Endothelial cell of umbilical vein (primary cell): Measurements from ENCODE around the gene VAV2. TPM values are rescaled to one million over a fixed set of nuclear protein-coding genes. Genes with fewer than 3 reads are reported as not detected.

Source experiments
- BruUV-seq: library from RNA; stranded (reverse); fragments of 400-500 nt; replicated peaks from 2 replicates; lab custom pipeline; 2021; lab: Mats Ljungman, UMichigan
- CTCF ChIA-PET: fragments of 300-600, 350-600 bp; sonication (Branson Sonifier 250); formaldehyde crosslinking; loops from one replicate; lab custom pipeline; 2021; ENCODE audit warnings: antibody characterized with exemption, inconsistent platforms; lab: Charles Lee
- POLR2A ChIA-PET: fragments of 300-600, 350-600 bp; sonication (Branson Sonifier 250); formaldehyde crosslinking; loops from one replicate; lab custom pipeline; 2021; ENCODE audit warnings: antibody characterized with exemption, inconsistent platforms; lab: Charles Lee
- DNase-seq: peaks from one replicate; pipeline ENCODE4 v3.0.0-alpha.2; 2011; ENCODE audit warnings: low read depth, low spot score
- FAIRE-seq: peaks from 2 replicates; lab custom pipeline; 2011; peaks lifted over from hg19 to GRCh38; lab: Jason Lieb, UNC
- H2AFZ ChIP-seq: 2 replicates; pipeline ENCODE4 v1.6.0; 2012; ENCODE audit warnings: low read depth, low read length, control low read depth, inconsistent platforms
- H3K27ac ChIP-seq: 2 replicates; pipeline ENCODE4 v1.5.1; 2011; ENCODE audit warnings: low read depth, mild to moderate bottlenecking, control low read depth, low read length, moderate library complexity; ENCODE audit not compliant: insufficient read depth
- H3K27me3 ChIP-seq, 2 experiments: 2 replicates each; pipeline versions ENCODE4 v1.6.0 to v1.6.1; 2011; ENCODE audit warnings: low read length in 2 of 2, mixed read lengths in 1 of 2; ENCODE audit not compliant: control insufficient read depth in 2 of 2, insufficient read depth in 2 of 2
- H3K36me3 ChIP-seq, 2 experiments: 2 replicates in 1 of 2; 3 replicates in 1 of 2; pipeline ENCODE4 v1.5.1; 2011; ENCODE audit warnings: low read length in 2 of 2, mild to moderate bottlenecking in 1 of 2, moderate library complexity in 1 of 2; ENCODE audit not compliant: control insufficient read depth in 2 of 2, insufficient read depth in 2 of 2; ENCODE audit errors: extremely low read depth in 1 of 2
- H3K4me1 ChIP-seq: 3 replicates; pipeline ENCODE4 v1.5.1; 2011; ENCODE audit warnings: mild to moderate bottlenecking, low read length; ENCODE audit not compliant: control insufficient read depth, insufficient read depth; ENCODE audit errors: extremely low read depth
- H3K4me2 ChIP-seq: 2 replicates; pipeline ENCODE4 v1.6.1; 2011; ENCODE audit warnings: low read length, control low read depth, mixed read lengths; ENCODE audit not compliant: insufficient read depth
- H3K4me3 ChIP-seq, 3 experiments: fragments of 200-600 bp in 1 of 3; sonication (generic), shearing (Covaris generic) in 1 of 3; replicated peaks in 1 of 3; 2 replicates each; pipeline ENCODE4 v1.5.1; 2011 to 2016; ENCODE audit warnings: control low read depth in 3 of 3, low read length in 3 of 3, mild to moderate bottlenecking in 2 of 3, inconsistent platforms in 1 of 3, low read depth in 1 of 3, moderate library complexity in 1 of 3; ENCODE audit not compliant: insufficient read depth in 1 of 3
- H3K79me2 ChIP-seq: 2 replicates; pipeline ENCODE4 v1.6.0; 2012; ENCODE audit warnings: low read length, inconsistent platforms; ENCODE audit not compliant: control insufficient read depth, insufficient read depth
- H3K9ac ChIP-seq: replicated peaks from 2 replicates; pipeline ENCODE3; 2011; ENCODE audit warnings: low read length, control low read depth; ENCODE audit not compliant: insufficient read depth; ENCODE audit errors: extremely low read depth
- H3K9me1 ChIP-seq: replicated peaks from 3 replicates; pipeline ENCODE4 v1.6.0; 2011; ENCODE audit warnings: mild to moderate bottlenecking, low read length; ENCODE audit not compliant: control insufficient read depth, insufficient read depth; ENCODE audit errors: extremely low read depth
- H3K9me3 ChIP-seq: replicated peaks from 2 replicates; pipeline ENCODE4 v1.5.1; 2012; ENCODE audit warnings: low read length, inconsistent platforms; ENCODE audit not compliant: control insufficient read depth, insufficient read depth
- H4K20me1 ChIP-seq: replicated peaks from 2 replicates; pipeline ENCODE3; 2011; ENCODE audit warnings: mild to moderate bottlenecking, low read length; ENCODE audit not compliant: control insufficient read depth, insufficient read depth; ENCODE audit errors: extremely low read depth
- CTCF ChIP-seq, 2 donors: IDR thresholded peaks; 1 replicate in 1 of 2; 2 replicates in 1 of 2; pipeline ENCODE4 v1.5.1; 2011; ENCODE audit warnings: low read length in 2 of 2, mild to moderate bottlenecking in 2 of 2, moderate library complexity in 2 of 2, control low read depth in 1 of 2, inconsistent platforms in 1 of 2, low read depth in 1 of 2; ENCODE audit not compliant: insufficient read depth in 1 of 2; ENCODE audit errors: extremely low read depth in 1 of 2
- EZH2 ChIP-seq: IDR thresholded peaks from 2 replicates; pipeline ENCODE4 v1.6.1; 2012; ENCODE audit warnings: borderline replicate concordance, low read depth, mild to moderate bottlenecking, moderate library complexity, low read length, inconsistent platforms; ENCODE audit not compliant: severe bottlenecking
- FOS ChIP-seq: IDR thresholded peaks from 2 replicates; pipeline ENCODE4 v1.6.1; 2011; ENCODE audit warnings: mild to moderate bottlenecking, low read length, moderate library complexity, borderline replicate concordance; ENCODE audit not compliant: insufficient read depth
- GATA2 ChIP-seq: IDR thresholded peaks from 2 replicates; pipeline ENCODE4 v1.7.0; 2011; ENCODE audit warnings: low read depth, mild to moderate bottlenecking, moderate library complexity, mixed read lengths, low read length; ENCODE audit not compliant: insufficient read length, insufficient read depth
- JUN ChIP-seq: IDR thresholded peaks from 2 replicates; pipeline ENCODE4 v1.6.1; 2011; ENCODE audit warnings: borderline replicate concordance, low read depth; ENCODE audit not compliant: insufficient read length, insufficient read depth
- MYC ChIP-seq: IDR thresholded peaks from one replicate; pipeline ENCODE4 v1.6.1; 2011; ENCODE audit warnings: mild to moderate bottlenecking, low read depth, low read length
- POLR2A ChIP-seq: IDR thresholded peaks from 2 replicates; pipeline ENCODE4 v1.6.1; 2012; ENCODE audit warnings: low read depth, mild to moderate bottlenecking, control low read depth, low read length
- POLR2AphosphoS5 ChIP-seq: IDR thresholded peaks from 2 replicates; pipeline ENCODE4 v1.6.1; 2012; ENCODE audit warnings: low read depth, mild to moderate bottlenecking, control low read depth, low read length, moderate library complexity; ENCODE audit not compliant: insufficient read depth
- dilution Hi-C: fragments of 300-500 bp; cut with MboI; formaldehyde crosslinking; loops from one replicate; pipeline ENCODE4 v1.15.0; 2019; ENCODE audit warnings: low sequenced_read_pairs; ENCODE audit not compliant: extremely low pct_ligation_motif_present
- intact Hi-C: fragments of 100-400 bp; cut with micrococcal nuclease; formaldehyde crosslinking; loops from one replicate; pipeline ENCODE4 v1.10.0; 2022
- polyA plus RNA-seq, 4 experiments: library from polyadenylated mRNA; depleted of rRNA in 3 of 4; stranded (reverse) in 3 of 4; unstranded in 1 of 4; fragments of >200 nt; gene quantifications; 2 replicates each; pipeline versions ENCODE4 v1.2.1 to v1.2.3, GENCODE V29; 2011 to 2012; ENCODE audit warnings: missing spikeins in 1 of 4
- total RNA-seq: library from RNA; stranded (reverse); gene quantifications from 2 replicates; pipeline ENCODE4 v1.2.3, GENCODE V29; 2021
- TF ChIP-seq, protein P1 (sequence below): IDR thresholded peaks from 2 replicates; pipeline ENCODE4 v1.6.1; 2011; ENCODE audit not compliant: insufficient read depth, insufficient read length

VAV2 gene
- total and polyA plus RNA-seq, 2 donors (not counting 3 experiments of a cell fraction or from before 2014, with no cell fraction given) = 10.6 to 30.6 TPM

DNA sequence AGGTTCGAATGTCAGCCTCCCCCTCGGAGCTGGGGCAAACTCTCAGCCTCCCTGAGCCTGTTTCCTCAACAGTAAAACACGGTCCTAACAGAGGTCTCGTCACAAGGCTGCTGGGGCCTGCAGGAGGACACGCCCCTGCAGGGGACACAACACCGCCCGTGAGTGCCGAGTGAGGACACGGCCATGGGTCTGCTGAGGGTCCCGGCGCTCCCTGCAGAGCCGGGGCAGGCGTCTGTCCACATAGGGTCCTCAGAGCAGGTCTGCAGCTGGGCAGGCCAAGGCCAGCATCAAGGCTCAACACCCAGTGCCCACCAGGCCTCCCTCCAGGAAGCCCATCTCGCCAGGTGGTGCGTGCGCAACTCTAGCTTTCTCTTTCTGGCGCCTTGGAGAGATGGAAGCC lies 125.2 kb downstream of the VAV2 start:
- Histone ChIP-seq H2AFZ (no peak overlapping the region), H3K4me2 (no peak overlapping the region), H3K4me3 (no peak overlapping the region), H3K9me3 (no peaks in the 10 kb centered on the region), H3K4me1 (no peaks in the 10 kb centered on the region), H4K20me1 (no peaks in the 10 kb centered on the region), H3K36me3 (no peaks in the 10 kb centered on the region), H3K9ac (no peak overlapping the region), H3K79me2 (peaks cover 22% of the 10 kb centered on the region), H3K9me1 (no peaks in the 10 kb centered on the region), H3K27me3 (no peaks in the 10 kb centered on the region), H3K27ac (no peak overlapping the region)
- dilution Hi-C loops = no loop called here
- ChIA-PET POLR2A (no interaction called here), CTCF (no interaction called here)
- BruUV-seq = no TSS peak
- intact Hi-C loops = no loop called here
- FAIRE-seq (no peak), DNase-seq (no peak)
- no peak for TF ChIP-seq EZH2

DNA sequence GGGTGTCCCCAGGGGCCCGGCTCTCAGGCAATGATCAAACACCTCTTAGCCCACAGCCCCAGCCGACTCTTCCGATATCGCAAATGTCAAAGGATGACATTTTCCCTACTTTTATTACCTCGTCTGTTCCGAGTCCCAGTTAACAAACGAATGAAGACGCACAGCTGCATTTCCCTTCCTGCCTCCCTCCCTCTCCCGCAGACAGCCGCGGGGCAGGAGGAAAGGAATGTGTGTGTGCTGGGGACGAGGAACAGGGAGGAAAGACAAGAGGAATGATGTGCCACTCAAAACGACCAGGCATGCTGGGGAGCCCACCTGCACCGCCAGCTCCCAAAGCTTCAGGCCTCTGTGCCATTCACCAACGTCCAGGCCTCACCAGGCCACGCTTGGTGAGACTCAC lies 128.1 kb downstream of the VAV2 start:
- dilution Hi-C loops = no loop called here
- Histone ChIP-seq H4K20me1 (no peaks in the 10 kb centered on the region), H2AFZ (no peak overlapping the region), H3K9ac (no peak overlapping the region), H3K36me3 (peaks cover 0 to 3% of the 10 kb centered on the region in 2 experiments), H3K27ac (no peak overlapping the region), H3K4me1 (no peaks in the 10 kb centered on the region), H3K4me3 (no peak overlapping the region), H3K4me2 (no peak overlapping the region), H3K27me3 (no peaks in the 10 kb centered on the region), H3K9me3 (no peaks in the 10 kb centered on the region), H3K9me1 (no peaks in the 10 kb centered on the region), H3K79me2 (peaks cover 13% of the 10 kb centered on the region)
- intact Hi-C loops = no loop called here
- CTCF ChIA-PET = interaction anchor here (0.6 to 1.1 kb wide), 2 partner anchors 11 to 130 kb away, joined by 3 read pairs; no protein-coding TSS in a partner anchor
- TF ChIP-seq EZH2 = no peak
- TF ChIP-seq MYC = no peak
- no peak for TF ChIP-seq GATA2
- TF ChIP-seq JUN = no peak
- TF ChIP-seq POLR2A = no peak
- no peak for TF ChIP-seq CTCF (IDR thresholded peaks at IDR 0.05; ENCODE audit: extremely low read depth in 1 of 2, insufficient read depth in 1 of 2, low read depth in 1 of 2, low read length in 2 of 2)
- no peak for TF ChIP-seq FOS
- no peak for TF ChIP-seq POLR2AphosphoS5
- TF ChIP-seq, protein P1, sequence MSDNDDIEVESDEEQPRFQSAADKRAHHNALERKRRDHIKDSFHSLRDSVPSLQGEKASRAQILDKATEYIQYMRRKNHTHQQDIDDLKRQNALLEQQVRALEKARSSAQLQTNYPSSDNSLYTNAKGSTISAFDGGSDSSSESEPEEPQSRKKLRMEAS = no peak
- POLR2A ChIA-PET = no interaction called here
- BruUV-seq = no TSS peak
- no peak for FAIRE-seq
- no peak for DNase-seq
